ENCODE data around the gene BATF. TPM values are rescaled to one million over a fixed set of nuclear protein-coding genes. Genes with fewer than 3 reads are reported as not detected.

BATF gene
- total and polyA plus RNA-seq, 7 experiments from 2014 or later: 6.8 to 70.0 (median 18.1) TPM

DNA sequence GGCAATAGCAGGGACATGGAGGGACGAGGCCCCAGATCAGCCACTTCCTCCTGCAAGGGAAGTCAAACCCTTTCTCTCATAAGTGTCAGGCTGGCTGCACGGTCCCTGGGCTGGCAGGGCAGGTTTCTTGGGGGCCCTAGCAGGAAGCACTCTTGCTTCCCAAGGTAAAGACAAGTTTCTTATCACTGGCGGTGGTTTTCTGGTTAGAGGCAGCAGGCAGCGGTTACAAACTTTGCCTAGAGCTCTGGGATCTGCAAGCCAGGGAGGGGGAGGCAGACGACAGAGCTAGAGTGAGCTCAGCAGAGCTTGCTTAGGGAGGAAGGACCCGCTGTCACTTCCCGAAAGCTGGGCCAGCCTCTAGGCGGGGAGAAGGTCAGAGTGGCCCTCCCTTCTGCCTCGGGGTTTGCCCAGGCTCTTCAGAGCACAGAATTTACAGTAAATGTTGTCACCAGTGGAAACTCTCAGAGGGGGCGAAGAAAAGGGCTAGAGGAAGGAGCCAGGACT, 20.4 kb downstream of the BATF start:
- H3K4me3 ChIP-seq (ENCODE audit: low read length): peak overlapping the region; percentile 48
- H3K27me3 ChIP-seq (ENCODE audit: control insufficient read depth in 2 of 2, insufficient read depth in 2 of 2, low read length in 2 of 2): no peaks in the 10 kb centered on the region
- Mint-ChIP-seq H3K27me3 (no peaks in the 10 kb centered on the region), H3K4me1 (peaks cover 27 to 68% (median 59%) of the 10 kb centered on the region in 7 donors), H3K27ac (peak overlapping the region; percentile 94 to 97 (median 96)), H3K36me3 (peaks cover 0 to 15% (median 0%) of the 10 kb centered on the region in 5 donors), H3K4me3 (peak overlapping the region; percentile 75 to 89 (median 80)), H3K9me3 (no peaks in the 10 kb centered on the region)
- ChIA-PET CTCF (interaction anchor here (0.6 to 1.7 kb wide), 5 partner anchors 9 to 401 kb away, joined by 3 to 5 read pairs (median 4); no protein-coding TSS in a partner anchor), POLR2A (interaction anchor here (0.7 to 7.3 kb wide), 4 partner anchors 9 to 19 kb away, joined by 3 to 51 read pairs (median 6); partner anchors contain the start of gene BATF)
- no peaks in the 10 kb centered on the region for H3K9me3 ChIP-seq (ENCODE audit: control insufficient read depth in 2 of 3, low read length in 3 of 3)
- H3K36me3 ChIP-seq (ENCODE audit: control insufficient read depth in 2 of 3, insufficient read depth in 3 of 3, low read length in 3 of 3): peaks cover 0 to 16% (median 0%) of the 10 kb centered on the region in 3 experiments
- H3K4me1 ChIP-seq (ENCODE audit: control insufficient read depth in 2 of 2, insufficient read depth in 2 of 2, low read length in 2 of 2): peaks cover 30 to 43% of the 10 kb centered on the region in 2 donors
- peak; percentile 42 to 85 (median 65) for DNase-seq
- ATAC-seq: peak; percentile 95
- H3K27ac ChIP-seq (ENCODE audit: low read depth, low read length): peak overlapping the region; percentile 90
- intact Hi-C loops (cut with micrococcal nuclease): loop anchor here (1.0 to 2.0 kb wide), 6 partner anchors 18 to 293 kb away; partner anchors contain the start of gene BATF (in 2 of the 2)

DNA sequence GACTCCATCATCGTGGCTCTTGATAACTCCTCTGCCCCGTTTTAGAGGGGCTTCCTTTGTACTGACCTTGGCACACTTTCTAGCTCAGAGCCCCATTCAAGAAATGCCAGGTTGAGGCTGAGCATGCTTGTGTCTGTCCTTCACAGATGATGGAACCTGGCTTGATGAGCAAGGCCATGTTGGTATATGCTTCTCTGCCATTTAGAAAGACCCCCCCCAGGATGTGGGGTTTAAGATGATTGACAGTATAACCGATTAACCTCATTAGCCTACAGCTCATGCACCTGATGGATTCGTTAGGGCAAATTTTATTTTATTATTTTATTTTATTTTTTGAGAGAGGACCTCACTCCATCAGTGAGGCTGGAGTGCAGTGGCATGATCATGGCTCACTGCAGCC, 21.0 kb downstream of the BATF start:
- Histone ChIP-seq H3K4me1 (ENCODE audit: control insufficient read depth in 2 of 2, insufficient read depth in 2 of 2, low read length in 2 of 2) (peaks cover 30 to 43% of the 10 kb centered on the region in 2 donors), H3K4me3 (ENCODE audit: low read length) (peak overlapping the region; percentile 48), H3K27me3 (ENCODE audit: control insufficient read depth in 2 of 2, insufficient read depth in 2 of 2, low read length in 2 of 2) (no peaks in the 10 kb centered on the region), H3K27ac (ENCODE audit: low read depth, low read length) (peak overlapping the region; percentile 90), H3K9me3 (ENCODE audit: control insufficient read depth in 2 of 3, low read length in 3 of 3) (no peaks in the 10 kb centered on the region), H3K36me3 (ENCODE audit: control insufficient read depth in 2 of 3, insufficient read depth in 3 of 3, low read length in 3 of 3) (peaks cover 0 to 22% (median 0%) of the 10 kb centered on the region in 3 experiments)
- ChIA-PET CTCF (interaction anchor here (0.9 to 1.7 kb wide), 3 partner anchors 9 to 114 kb away, joined by 3 to 5 read pairs (median 5); no protein-coding TSS in a partner anchor), POLR2A (interaction anchor here (0.8 to 7.3 kb wide), 3 partner anchors 9 to 20 kb away, joined by 3 to 51 read pairs (median 6); partner anchors contain the start of gene BATF)
- H3K36me3 Mint-ChIP-seq: peaks cover 0 to 17% (median 0%) of the 10 kb centered on the region in 5 donors
- H3K27ac Mint-ChIP-seq: peak overlapping the region; percentile 94 to 97 (median 96)
- no peaks in the 10 kb centered on the region for H3K9me3 Mint-ChIP-seq
- DNase-seq (peak in 6 of 9 donors; percentile 33 to 49 (median 45)), ATAC-seq (no peak)
- H3K4me3 Mint-ChIP-seq: peak overlapping the region; percentile 75 to 89 (median 80)
- H3K4me1 Mint-ChIP-seq: peaks cover 27 to 66% (median 57%) of the 10 kb centered on the region in 7 donors
- no peaks in the 10 kb centered on the region for H3K27me3 Mint-ChIP-seq
- intact Hi-C loops (cut with micrococcal nuclease): loop anchor here in 1 of 2 donors (1.0 to 2.0 kb wide), 2 partner anchors 17 to 46 kb away; no protein-coding TSS in a partner anchor

DNA sequence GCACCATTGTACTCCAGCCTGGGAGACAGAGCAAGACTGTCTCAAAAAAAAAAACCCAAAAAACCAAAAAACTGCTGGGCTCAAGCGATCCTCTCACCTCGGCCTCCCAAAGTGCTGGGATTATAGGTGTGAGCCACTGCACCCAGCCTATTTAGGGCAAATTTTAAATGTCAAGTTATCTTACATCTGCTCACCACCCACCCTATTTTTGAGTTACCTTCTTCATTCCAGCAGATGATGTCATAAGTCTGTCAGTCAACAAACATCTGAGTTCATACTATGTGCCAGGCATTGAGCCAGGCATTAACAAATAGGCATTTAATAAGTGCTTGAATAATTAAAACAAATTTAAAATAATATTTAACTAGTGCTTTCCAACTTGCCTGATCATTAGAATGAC, 21.5 kb downstream of the BATF start:
- intact Hi-C loops (cut with micrococcal nuclease): loop anchor here in 1 of 2 donors (1.0 to 2.0 kb wide), 2 partner anchors 17 to 47 kb away; no protein-coding TSS in a partner anchor
- no peaks in the 10 kb centered on the region for H3K27me3 Mint-ChIP-seq
- H3K36me3 ChIP-seq (ENCODE audit: control insufficient read depth in 2 of 3, insufficient read depth in 3 of 3, low read length in 3 of 3): peaks cover 0 to 22% (median 0%) of the 10 kb centered on the region in 3 experiments
- DNase-seq (no peak), ATAC-seq (no peak)
- no peaks in the 10 kb centered on the region for H3K9me3 Mint-ChIP-seq
- H3K27ac Mint-ChIP-seq: peak overlapping the region in 8 of 9 donors; percentile 82 to 97 (median 95)
- ChIA-PET CTCF (interaction anchor here (1.7 kb wide), 1 partner anchor 10 kb away, joined by 5 read pairs; no protein-coding TSS in a partner anchor), POLR2A (interaction anchor here (0.8 to 7.3 kb wide), 3 partner anchors 9 to 20 kb away, joined by 3 to 51 read pairs (median 6); partner anchors contain the start of gene BATF)
- peaks cover 0 to 20% (median 0%) of the 10 kb centered on the region in 5 donors for H3K36me3 Mint-ChIP-seq
- peaks cover 30 to 43% of the 10 kb centered on the region in 2 donors for H3K4me1 ChIP-seq (ENCODE audit: control insufficient read depth in 2 of 2, insufficient read depth in 2 of 2, low read length in 2 of 2)
- peak overlapping the region in 8 of 10 donors; percentile 21 to 89 (median 65) for H3K4me3 Mint-ChIP-seq
- no peak overlapping the region for H3K4me3 ChIP-seq (ENCODE audit: low read length)
- peaks cover 27 to 66% (median 55%) of the 10 kb centered on the region in 7 donors for H3K4me1 Mint-ChIP-seq
- H3K9me3 ChIP-seq (ENCODE audit: control insufficient read depth in 2 of 3, low read length in 3 of 3): no peaks in the 10 kb centered on the region
- H3K27me3 ChIP-seq (ENCODE audit: control insufficient read depth in 2 of 2, insufficient read depth in 2 of 2, low read length in 2 of 2): no peaks in the 10 kb centered on the region
- H3K27ac ChIP-seq (ENCODE audit: low read depth, low read length): peak overlapping the region; percentile 90

DNA sequence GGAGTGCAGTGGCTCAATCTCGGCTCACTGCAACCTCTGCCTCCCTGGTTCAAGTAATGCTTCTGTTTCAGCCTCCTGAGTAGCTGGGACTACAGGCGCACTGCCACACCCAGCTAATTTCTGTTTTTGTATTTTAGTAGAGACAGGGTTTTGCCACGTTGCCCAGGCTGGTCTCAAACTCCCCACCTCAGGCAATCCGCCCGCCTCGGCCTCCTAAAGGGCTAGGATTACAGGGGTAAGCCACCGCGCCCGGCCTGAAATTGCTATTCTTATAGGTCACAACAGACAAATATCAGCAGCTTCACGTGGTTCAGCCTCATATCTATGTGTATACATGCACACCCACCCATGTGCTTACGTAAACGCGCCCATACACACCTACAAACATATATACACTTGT, 23.6 kb downstream of the BATF start:
- ATAC-seq (no peak), DNase-seq (no peak)
- H3K36me3 ChIP-seq (ENCODE audit: control insufficient read depth in 2 of 3, insufficient read depth in 3 of 3, low read length in 3 of 3): peaks cover 0 to 22% (median 0%) of the 10 kb centered on the region in 3 experiments
- H3K9me3 Mint-ChIP-seq: no peaks in the 10 kb centered on the region
- H3K27me3 ChIP-seq (ENCODE audit: control insufficient read depth in 2 of 2, insufficient read depth in 2 of 2, low read length in 2 of 2): no peaks in the 10 kb centered on the region
- no peaks in the 10 kb centered on the region for H3K9me3 ChIP-seq (ENCODE audit: control insufficient read depth in 2 of 3, low read length in 3 of 3)
- peaks cover 14 to 54% (median 36%) of the 10 kb centered on the region in 7 donors for H3K4me1 Mint-ChIP-seq
- peak overlapping the region in 5 of 9 donors; percentile 28 to 72 (median 51) for H3K27ac Mint-ChIP-seq
- H3K27ac ChIP-seq (ENCODE audit: low read depth, low read length): no peak overlapping the region
- H3K36me3 Mint-ChIP-seq: peaks cover 0 to 20% (median 0%) of the 10 kb centered on the region in 5 donors
- no peak overlapping the region for H3K4me3 ChIP-seq (ENCODE audit: low read length)
- CTCF ChIA-PET: interaction anchor here (0.7 kb wide), 1 partner anchor 241 kb away, joined by 4 read pairs; no protein-coding TSS in a partner anchor
- no peak overlapping the region for H3K4me3 Mint-ChIP-seq
- POLR2A ChIA-PET: no interaction called here
- intact Hi-C loops (cut with micrococcal nuclease): no loop called here
- H3K4me1 ChIP-seq (ENCODE audit: control insufficient read depth in 2 of 2, insufficient read depth in 2 of 2, low read length in 2 of 2): peaks cover 26 to 36% of the 10 kb centered on the region in 2 donors
- no peaks in the 10 kb centered on the region for H3K27me3 Mint-ChIP-seq

DNA sequence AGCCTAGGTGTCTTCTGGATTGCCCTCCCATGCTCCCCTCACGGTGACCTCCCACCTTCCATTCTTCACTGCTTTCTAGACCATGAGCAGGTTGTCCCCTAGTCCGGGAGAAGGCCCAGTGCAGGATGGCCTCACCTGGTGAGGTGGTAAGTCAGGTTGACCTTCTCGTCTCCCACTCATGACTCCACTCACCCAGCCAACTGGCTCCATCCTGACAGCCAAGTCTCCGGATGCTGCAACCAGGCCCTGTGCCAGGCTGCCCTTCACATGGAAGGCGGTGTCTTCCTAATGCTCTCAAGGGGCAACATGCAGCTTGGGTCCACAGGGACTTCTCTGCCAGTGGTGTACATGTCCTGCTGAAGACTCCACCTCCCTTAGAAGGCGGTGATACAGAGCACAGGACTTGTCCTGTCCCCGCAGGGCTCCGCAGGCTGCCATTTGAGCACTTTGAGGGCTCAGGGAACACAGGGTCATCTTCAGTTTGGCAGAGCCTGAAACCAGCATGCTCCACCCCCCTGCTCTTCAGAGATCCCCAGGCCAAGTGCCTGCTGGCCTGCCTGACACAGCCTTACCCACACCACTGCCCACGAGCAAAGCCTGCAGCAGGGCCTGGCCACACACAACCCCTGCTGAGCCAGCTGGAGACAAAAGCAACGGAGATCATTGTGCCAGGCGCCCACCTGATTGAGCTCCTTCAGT, 25.4 kb downstream of the BATF start:
- DNase-seq: no peak
- Mint-ChIP-seq H3K27ac (peak overlapping the region in 2 of 9 donors; percentile 28 to 70), H3K4me1 (peaks cover 2 to 44% (median 22%) of the 10 kb centered on the region in 7 donors), H3K4me3 (no peak overlapping the region), H3K36me3 (peaks cover 0 to 20% (median 0%) of the 10 kb centered on the region in 5 donors), H3K9me3 (no peaks in the 10 kb centered on the region), H3K27me3 (no peaks in the 10 kb centered on the region)
- intact Hi-C loops (cut with micrococcal nuclease): no loop called here
- POLR2A ChIA-PET: no interaction called here
- Histone ChIP-seq H3K4me3 (ENCODE audit: low read length) (no peak overlapping the region), H3K27me3 (ENCODE audit: control insufficient read depth in 2 of 2, insufficient read depth in 2 of 2, low read length in 2 of 2) (no peaks in the 10 kb centered on the region), H3K36me3 (ENCODE audit: control insufficient read depth in 2 of 3, insufficient read depth in 3 of 3, low read length in 3 of 3) (peaks cover 0 to 22% (median 0%) of the 10 kb centered on the region in 3 experiments), H3K27ac (ENCODE audit: low read depth, low read length) (no peak overlapping the region), H3K4me1 (ENCODE audit: control insufficient read depth in 2 of 2, insufficient read depth in 2 of 2, low read length in 2 of 2) (peaks cover 12 to 33% of the 10 kb centered on the region in 2 donors), H3K9me3 (ENCODE audit: control insufficient read depth in 2 of 3, low read length in 3 of 3) (no peaks in the 10 kb centered on the region)
- no peak for ATAC-seq
- CTCF ChIA-PET: interaction anchor here (1.8 kb wide), 1 partner anchor 14 kb away, joined by 6 read pairs; no protein-coding TSS in a partner anchor

DNA sequence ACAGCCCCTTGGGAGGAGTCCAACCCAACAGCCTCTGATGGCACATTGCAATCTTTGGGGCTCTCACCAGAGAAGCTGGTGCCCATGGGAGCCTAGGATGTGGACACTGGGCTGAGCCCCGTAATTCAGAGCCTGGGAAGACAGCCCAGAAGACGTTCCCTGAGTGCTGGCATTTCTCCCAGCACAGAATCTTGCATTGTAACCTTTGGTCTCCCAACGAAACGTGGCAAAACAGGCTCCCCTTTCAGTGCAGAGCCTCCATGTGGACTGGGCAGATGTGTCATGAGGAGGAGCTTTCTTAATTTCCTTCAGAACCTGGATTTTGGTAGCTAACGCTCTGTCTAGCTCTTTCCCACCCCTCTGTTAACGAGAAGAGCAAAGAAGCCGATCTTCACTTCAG, 26.3 kb downstream of the BATF start:
- DNase-seq (no peak), ATAC-seq (no peak)
- Mint-ChIP-seq H3K36me3 (peaks cover 0 to 20% (median 0%) of the 10 kb centered on the region in 5 donors), H3K9me3 (no peaks in the 10 kb centered on the region), H3K4me1 (peaks cover 4 to 45% (median 17%) of the 10 kb centered on the region in 7 donors), H3K27me3 (no peaks in the 10 kb centered on the region), H3K4me3 (no peak overlapping the region), H3K27ac (peak overlapping the region in 3 of 9 donors; percentile 28 to 70 (median 31))
- no peaks in the 10 kb centered on the region for H3K27me3 ChIP-seq (ENCODE audit: control insufficient read depth in 2 of 2, insufficient read depth in 2 of 2, low read length in 2 of 2)
- no peak overlapping the region for H3K4me3 ChIP-seq (ENCODE audit: low read length)
- CTCF ChIA-PET: interaction anchor here (0.6 to 1.8 kb wide), 2 partner anchors 13 to 239 kb away, joined by 3 to 6 read pairs; no protein-coding TSS in a partner anchor
- intact Hi-C loops (cut with micrococcal nuclease): no loop called here
- peaks cover 0 to 22% (median 0%) of the 10 kb centered on the region in 3 experiments for H3K36me3 ChIP-seq (ENCODE audit: control insufficient read depth in 2 of 3, insufficient read depth in 3 of 3, low read length in 3 of 3)
- H3K27ac ChIP-seq (ENCODE audit: low read depth, low read length): no peak overlapping the region
- no peaks in the 10 kb centered on the region for H3K9me3 ChIP-seq (ENCODE audit: control insufficient read depth in 2 of 3, low read length in 3 of 3)
- peaks cover 4 to 30% of the 10 kb centered on the region in 2 donors for H3K4me1 ChIP-seq (ENCODE audit: control insufficient read depth in 2 of 2, insufficient read depth in 2 of 2, low read length in 2 of 2)
- POLR2A ChIA-PET: no interaction called here

Data from naive thymus-derived CD4-positive, alpha-beta T cell (primary cell).